ENCODE measurements around the gene GIGYF2.

Gene GIGYF2

DNA sequence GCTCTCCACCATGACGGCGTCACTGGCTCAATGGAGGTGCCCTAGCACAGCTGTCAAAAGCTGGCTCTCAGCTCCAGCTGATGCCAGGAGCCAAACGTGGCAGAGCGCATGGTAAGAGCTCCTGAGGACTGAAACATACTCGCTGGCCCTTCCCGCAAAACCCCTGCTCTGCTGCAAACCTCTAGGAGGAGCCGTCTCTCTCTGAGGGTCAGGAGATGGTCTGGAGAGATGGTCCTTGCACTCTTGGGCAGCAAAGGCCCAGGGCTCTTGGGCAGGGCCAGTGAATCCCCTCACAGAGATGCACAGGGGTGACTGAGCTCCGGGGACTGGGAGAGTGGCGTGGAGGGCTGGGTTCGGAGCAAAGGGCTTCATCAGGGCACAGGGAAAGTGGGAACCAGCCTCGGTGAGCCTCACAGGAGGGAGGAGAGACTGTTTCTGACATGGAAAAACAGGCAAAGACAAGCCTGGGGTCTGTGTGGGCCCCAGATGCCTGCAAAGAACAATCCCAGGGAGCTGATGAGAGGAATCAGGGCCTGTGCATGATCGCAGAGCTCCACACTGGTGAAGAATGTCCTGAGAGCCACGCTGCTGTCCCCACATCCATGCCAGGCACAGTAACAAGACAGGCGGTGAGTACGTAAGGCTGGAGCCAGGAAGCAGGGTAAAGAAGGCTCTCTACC is 190.2 kb downstream of the GIGYF2 start (continued):
- TF ChIP-seq CREB5 (CRISPR knock-in tag; IDR thresholded peaks at IDR 0.05; ENCODE audit: low read depth) (no peak), RARB (CRISPR knock-in tag; IDR thresholded peaks at IDR 0.05) (no peak), SNAI2 (CRISPR knock-in tag; IDR thresholded peaks at IDR 0.05) (no peak), TOX (CRISPR knock-in tag; IDR thresholded peaks at IDR 0.05; ENCODE audit: borderline replicate concordance) (no peak), ZFP3 (CRISPR knock-in tag; IDR thresholded peaks at IDR 0.05) (no peak)

- TF ChIP-seq, protein P1, sequence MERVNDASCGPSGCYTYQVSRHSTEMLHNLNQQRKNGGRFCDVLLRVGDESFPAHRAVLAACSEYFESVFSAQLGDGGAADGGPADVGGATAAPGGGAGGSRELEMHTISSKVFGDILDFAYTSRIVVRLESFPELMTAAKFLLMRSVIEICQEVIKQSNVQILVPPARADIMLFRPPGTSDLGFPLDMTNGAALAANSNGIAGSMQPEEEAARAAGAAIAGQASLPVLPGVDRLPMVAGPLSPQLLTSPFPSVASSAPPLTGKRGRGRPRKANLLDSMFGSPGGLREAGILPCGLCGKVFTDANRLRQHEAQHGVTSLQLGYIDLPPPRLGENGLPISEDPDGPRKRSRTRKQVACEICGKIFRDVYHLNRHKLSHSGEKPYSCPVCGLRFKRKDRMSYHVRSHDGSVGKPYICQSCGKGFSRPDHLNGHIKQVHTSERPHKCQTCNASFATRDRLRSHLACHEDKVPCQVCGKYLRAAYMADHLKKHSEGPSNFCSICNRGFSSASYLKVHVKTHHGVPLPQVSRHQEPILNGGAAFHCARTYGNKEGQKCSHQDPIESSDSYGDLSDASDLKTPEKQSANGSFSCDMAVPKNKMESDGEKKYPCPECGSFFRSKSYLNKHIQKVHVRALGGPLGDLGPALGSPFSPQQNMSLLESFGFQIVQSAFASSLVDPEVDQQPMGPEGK (CRISPR knock-in tag; IDR thresholded peaks at IDR 0.05; ENCODE audit: borderline replicate concordance), result no peak
- TF ChIP-seq CSDC2 (CRISPR knock-in tag; IDR thresholded peaks at IDR 0.05), result no peak
- no peak for TF ChIP-seq OSR1 (CRISPR knock-in tag; IDR thresholded peaks at IDR 0.05)
- no peak for TF ChIP-seq ISL1 (CRISPR knock-in tag; IDR thresholded peaks at IDR 0.05)
- ATAC-seq, result no peak
Measured at GRCh38 chr2:232888099-232888836, 191.1 kb downstream of the GIGYF2 start.

DNA sequence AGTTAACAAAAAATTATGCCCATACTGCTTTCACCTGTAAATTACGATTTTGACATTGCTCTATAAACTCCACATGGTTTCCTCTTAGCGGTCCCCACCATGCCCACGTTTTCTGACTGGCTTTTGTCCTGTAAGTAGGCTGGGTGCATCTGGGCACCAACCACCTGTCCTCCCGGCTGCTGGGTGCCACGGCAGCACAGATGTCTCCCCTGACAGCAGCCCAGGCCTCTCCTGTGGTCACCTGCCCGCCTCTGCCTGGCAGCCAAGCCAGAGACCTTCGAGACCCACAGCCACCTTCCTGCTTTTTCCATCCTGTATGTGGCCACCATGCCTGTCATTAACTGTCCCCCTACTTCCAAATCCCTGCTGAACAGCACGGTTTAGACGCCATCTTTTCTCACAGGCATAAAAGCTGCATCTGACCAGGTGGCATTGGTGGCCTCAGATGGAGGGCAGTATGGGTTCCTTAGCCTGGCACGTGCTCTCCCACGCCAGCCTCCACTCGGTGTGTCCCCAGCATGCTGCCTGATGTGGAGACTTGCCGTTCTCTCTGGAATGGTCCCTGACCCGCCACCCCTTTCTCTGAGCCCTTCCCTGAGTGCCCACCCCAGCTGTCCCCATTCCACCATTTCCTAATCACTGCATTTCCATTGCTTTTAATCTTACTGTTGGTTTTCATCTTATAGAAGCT is 191.9 kb downstream of the GIGYF2 start:
- ATAC-seq, result no peak

More for the DNA sequence above, 191.9 kb downstream of the GIGYF2 start:
- TF ChIP-seq, protein P2, sequence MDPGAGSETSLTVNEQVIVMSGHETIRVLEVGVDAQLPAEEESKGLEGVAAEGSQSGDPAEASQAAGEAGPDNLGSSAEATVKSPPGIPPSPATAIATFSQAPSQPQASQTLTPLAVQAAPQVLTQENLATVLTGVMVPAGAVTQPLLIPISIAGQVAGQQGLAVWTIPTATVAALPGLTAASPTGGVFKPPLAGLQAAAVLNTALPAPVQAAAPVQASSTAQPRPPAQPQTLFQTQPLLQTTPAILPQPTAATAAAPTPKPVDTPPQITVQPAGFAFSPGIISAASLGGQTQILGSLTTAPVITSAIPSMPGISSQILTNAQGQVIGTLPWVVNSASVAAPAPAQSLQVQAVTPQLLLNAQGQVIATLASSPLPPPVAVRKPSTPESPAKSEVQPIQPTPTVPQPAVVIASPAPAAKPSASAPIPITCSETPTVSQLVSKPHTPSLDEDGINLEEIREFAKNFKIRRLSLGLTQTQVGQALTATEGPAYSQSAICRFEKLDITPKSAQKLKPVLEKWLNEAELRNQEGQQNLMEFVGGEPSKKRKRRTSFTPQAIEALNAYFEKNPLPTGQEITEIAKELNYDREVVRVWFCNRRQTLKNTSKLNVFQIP (CRISPR knock-in tag; IDR thresholded peaks at IDR 0.05; ENCODE audit: borderline replicate concordance, low read depth), result no peak
- TF ChIP-seq TOX (CRISPR knock-in tag; IDR thresholded peaks at IDR 0.05; ENCODE audit: borderline replicate concordance) (no peak), ARNTL (CRISPR knock-in tag; IDR thresholded peaks at IDR 0.05; ENCODE audit: borderline replicate concordance, low read depth) (no peak), ZFP3 (CRISPR knock-in tag; IDR thresholded peaks at IDR 0.05) (no peak), BACH2 (CRISPR knock-in tag; IDR thresholded peaks at IDR 0.05; ENCODE audit: borderline replicate concordance) (no peak), OSR1 (CRISPR knock-in tag; IDR thresholded peaks at IDR 0.05) (no peak), TSHZ2 (CRISPR knock-in tag; IDR thresholded peaks at IDR 0.05) (no peak), ESRRG (CRISPR knock-in tag; IDR thresholded peaks at IDR 0.05) (no peak), ZFP30 (CRISPR knock-in tag; IDR thresholded peaks at IDR 0.05) (no peak)
- TF ChIP-seq, protein P3, sequence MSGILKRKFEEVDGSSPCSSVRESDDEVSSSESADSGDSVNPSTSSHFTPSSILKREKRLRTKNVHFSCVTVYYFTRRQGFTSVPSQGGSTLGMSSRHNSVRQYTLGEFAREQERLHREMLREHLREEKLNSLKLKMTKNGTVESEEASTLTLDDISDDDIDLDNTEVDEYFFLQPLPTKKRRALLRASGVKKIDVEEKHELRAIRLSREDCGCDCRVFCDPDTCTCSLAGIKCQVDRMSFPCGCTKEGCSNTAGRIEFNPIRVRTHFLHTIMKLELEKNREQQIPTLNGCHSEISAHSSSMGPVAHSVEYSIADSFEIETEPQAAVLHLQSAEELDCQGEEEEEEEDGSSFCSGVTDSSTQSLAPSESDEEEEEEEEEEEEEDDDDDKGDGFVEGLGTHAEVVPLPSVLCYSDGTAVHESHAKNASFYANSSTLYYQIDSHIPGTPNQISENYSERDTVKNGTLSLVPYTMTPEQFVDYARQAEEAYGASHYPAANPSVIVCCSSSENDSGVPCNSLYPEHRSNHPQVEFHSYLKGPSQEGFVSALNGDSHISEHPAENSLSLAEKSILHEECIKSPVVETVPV (CRISPR knock-in tag; IDR thresholded peaks at IDR 0.05), result no peak

Measured in SK-N-SH treated with all-trans-retinoic acid at 6 μM for 48 hours (cell line).